ENCODE results near the gene CYYR1. TPM values are rescaled to one million over a fixed set of nuclear protein-coding genes. Genes with fewer than 3 reads are reported as not detected.

Gene CYYR1
- total RNA-seq, 1 experiment from 2014 or later: not detected

- no peak for DNase-seq (ENCODE audit: low spot score)
Measured at GRCh38 chr21:26438976-26439375, 134.1 kb downstream of the CYYR1 start.

- DNase-seq (ENCODE audit: low spot score): no peak
Measured at GRCh38 chr21:26437326-26438009, 135.6 kb downstream of the CYYR1 start.

GRCh38 chr21:26433386-26433785 lies 139.7 kb downstream of the CYYR1 start:
- no peak for DNase-seq (ENCODE audit: low spot score)

- DNase-seq (ENCODE audit: low spot score): no peak
Measured at GRCh38 chr21:26432410-26432809, 140.7 kb downstream of the CYYR1 start.

- no peak for DNase-seq (ENCODE audit: low spot score)
Measured at GRCh38 chr21:26425576-26425975, 147.5 kb downstream of the CYYR1 start.

GRCh38 chr21:26423511-26423910 lies 149.6 kb downstream of the CYYR1 start:
- DNase-seq (ENCODE audit: low spot score): no peak

GRCh38 chr21:26422706-26423105 lies 150.4 kb downstream of the CYYR1 start:
- no peak for DNase-seq (ENCODE audit: low spot score)

GRCh38 chr21:26422138-26422537 lies 150.9 kb downstream of the CYYR1 start:
- no peak for DNase-seq (ENCODE audit: low spot score)

- no peak for DNase-seq (ENCODE audit: low spot score)
Measured at GRCh38 chr21:26421724-26422123, 151.4 kb downstream of the CYYR1 start.

Measured in HT-29 (cell line).